Subcutaneous abdominal adipose tissue (tissue), 5 donors: Measurements from ENCODE around the gene SPRN.
"Not testable (repeated sequence)": the region's sequence is repeated elsewhere in the genome, so short reads cannot be mapped to it uniquely, and the experiment has no call there.

Experiments used
- H3K27ac ChIP-seq: one replicate; pipeline ENCODE4 v1.7.0; 2013; ENCODE audit warnings: low read depth, mild to moderate bottlenecking, inconsistent platforms, low read length, moderate library complexity
- H3K27me3 ChIP-seq, 5 donors: one replicate each; pipeline ENCODE4 v1.7.0; 2013; ENCODE audit warnings: low read length in 5 of 5, inconsistent platforms in 1 of 5; ENCODE audit not compliant: control insufficient read depth in 5 of 5, insufficient read depth in 4 of 5
- H3K36me3 ChIP-seq, 5 donors: one replicate each; pipeline ENCODE4 v1.7.0; 2013; ENCODE audit warnings: low read length in 5 of 5; ENCODE audit not compliant: control insufficient read depth in 5 of 5, insufficient read depth in 5 of 5
- H3K4me1 ChIP-seq, 5 donors: one replicate each; pipeline ENCODE4 v1.7.0; 2013; ENCODE audit warnings: low read length in 5 of 5, mild to moderate bottlenecking in 3 of 5, moderate library complexity in 1 of 5; ENCODE audit not compliant: control insufficient read depth in 5 of 5, insufficient read depth in 5 of 5
- H3K4me3 ChIP-seq, 5 donors: one replicate each; pipeline ENCODE4 v1.7.0; 2013; ENCODE audit warnings: low read length in 5 of 5, low read depth in 1 of 5
- H3K9ac ChIP-seq, 5 donors: one replicate each; pipeline ENCODE4 v1.7.0; 2013; ENCODE audit warnings: low read length in 5 of 5, mild to moderate bottlenecking in 4 of 5, moderate library complexity in 3 of 5
- H3K9me3 ChIP-seq, 5 donors: one replicate each; pipeline ENCODE4 v1.7.0; 2013; ENCODE audit warnings: low read length in 5 of 5; ENCODE audit not compliant: control insufficient read depth in 5 of 5
- donor health status: healthy.
- donor health status: healthy.
- donor health status: healthy.
- donor health status: healthy.
- donor health status: healthy.

Gene SPRN, protein sequence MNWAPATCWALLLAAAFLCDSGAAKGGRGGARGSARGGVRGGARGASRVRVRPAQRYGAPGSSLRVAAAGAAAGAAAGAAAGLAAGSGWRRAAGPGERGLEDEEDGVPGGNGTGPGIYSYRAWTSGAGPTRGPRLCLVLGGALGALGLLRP

GRCh38 chr10:133424601-133425000 lies at the start of gene SPRN:
SPRN (minus strand) TSS chr10:133424625; CDS start chr10:133423681, 944 bp downstream.
- not testable (repeated sequence) for H3K4me3 ChIP-seq, H3K27ac ChIP-seq, H3K9me3 ChIP-seq, H3K9ac ChIP-seq
- Histone ChIP-seq H3K27me3 (peaks cover 0 to 12% (median 11%) of the 10 kb centered on the region in 5 donors), H3K36me3 (peaks cover 0 to 19% (median 16%) of the 10 kb centered on the region in 5 donors), H3K4me1 (peaks cover 0 to 10% (median 7%) of the 10 kb centered on the region in 5 donors)

GRCh38 chr10:133474027-133474426 lies 49.6 kb upstream of the SPRN start:
- no peaks in the 10 kb centered on the region for H3K36me3 ChIP-seq
- no peaks in the 10 kb centered on the region for H3K27me3 ChIP-seq
- H3K27ac ChIP-seq = no peak overlapping the region
- H3K4me3 ChIP-seq = no peak overlapping the region
- H3K9ac ChIP-seq = no peak overlapping the region
- H3K4me1 ChIP-seq = no peaks in the 10 kb centered on the region
- H3K9me3 ChIP-seq = no peaks in the 10 kb centered on the region

- Histone ChIP-seq H3K27ac (no peak overlapping the region), H3K4me1 (no peaks in the 10 kb centered on the region)
Measured at GRCh38 chr10:133473270-133473669, 48.8 kb upstream of the SPRN start.

GRCh38 chr10:133471300-133472109 lies 47.1 kb upstream of the SPRN start:
- Histone ChIP-seq H3K4me1 (no peaks in the 10 kb centered on the region), H3K4me3 (no peak overlapping the region), H3K27ac (no peak overlapping the region), H3K9me3 (no peaks in the 10 kb centered on the region), H3K9ac (no peak overlapping the region), H3K27me3 (no peaks in the 10 kb centered on the region), H3K36me3 (peaks cover 0 to 12% (median 5%) of the 10 kb centered on the region in 5 donors)

More at GRCh38 chr10:133473270-133473669, 48.8 kb upstream of the SPRN start:
- H3K36me3 ChIP-seq = no peaks in the 10 kb centered on the region
- no peak overlapping the region for H3K4me3 ChIP-seq
- no peaks in the 10 kb centered on the region for H3K9me3 ChIP-seq
- H3K9ac ChIP-seq = no peak overlapping the region
- H3K27me3 ChIP-seq = no peaks in the 10 kb centered on the region

GRCh38 chr10:133469205-133469604 lies 44.8 kb upstream of the SPRN start:
- H3K9me3 ChIP-seq, H3K9ac ChIP-seq, H3K4me3 ChIP-seq, H3K27ac ChIP-seq, H3K27me3 ChIP-seq, H3K4me1 ChIP-seq: not testable (repeated sequence)
- H3K36me3 ChIP-seq = peaks cover 0 to 14% (median 5%) of the 10 kb centered on the region in 5 donors

DNA sequence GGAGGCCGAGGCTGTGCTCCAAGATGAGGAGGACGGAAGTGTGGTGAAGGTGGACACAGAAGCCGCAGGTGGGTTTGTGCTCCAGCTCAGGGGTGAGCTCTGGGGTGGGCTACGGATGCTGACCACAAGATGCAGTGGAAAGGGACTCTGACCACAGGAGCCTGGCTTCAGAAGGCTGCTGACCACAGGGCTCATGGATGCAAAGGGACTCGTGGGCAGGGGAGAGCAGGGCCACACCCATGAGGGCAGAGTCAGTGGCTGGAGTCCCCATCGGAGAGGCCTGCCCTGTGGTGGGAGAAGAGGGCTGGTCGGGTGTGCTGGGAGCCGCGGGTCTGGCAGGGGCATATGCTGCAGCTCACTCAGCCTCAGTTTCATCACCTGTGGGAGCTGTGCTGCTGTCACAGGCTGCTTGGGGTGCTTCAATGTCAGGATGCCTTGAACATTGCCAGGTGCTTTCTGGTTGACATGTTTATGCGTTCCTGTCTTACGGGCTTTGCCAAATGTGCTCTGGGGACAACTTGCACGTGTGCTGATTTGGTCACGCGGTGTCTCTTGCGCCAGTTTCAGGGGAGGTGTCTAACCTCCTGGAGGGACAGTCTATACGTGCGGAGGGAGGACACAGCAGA lies 43.0 kb upstream of the SPRN start:
- Histone ChIP-seq H3K27me3 (no peaks in the 10 kb centered on the region), H3K9ac (no peak overlapping the region), H3K4me1 (no peaks in the 10 kb centered on the region), H3K27ac (no peak overlapping the region), H3K36me3 (peaks cover 0 to 14% (median 5%) of the 10 kb centered on the region in 5 donors), H3K4me3 (no peak overlapping the region), H3K9me3 (no peaks in the 10 kb centered on the region)

GRCh38 chr10:133466683-133467275 lies 42.4 kb upstream of the SPRN start:
- Histone ChIP-seq H3K9ac (no peak overlapping the region), H3K4me3 (no peak overlapping the region), H3K4me1 (no peaks in the 10 kb centered on the region), H3K27me3 (no peaks in the 10 kb centered on the region), H3K27ac (no peak overlapping the region), H3K36me3 (peaks cover 0 to 14% (median 5%) of the 10 kb centered on the region in 5 donors), H3K9me3 (no peaks in the 10 kb centered on the region)

GRCh38 chr10:133465950-133466474 lies 41.6 kb upstream of the SPRN start:
- H3K9me3 ChIP-seq = no peaks in the 10 kb centered on the region
- H3K27me3 ChIP-seq = no peaks in the 10 kb centered on the region
- H3K9ac ChIP-seq = no peak overlapping the region
- H3K4me1 ChIP-seq = no peaks in the 10 kb centered on the region
- peaks cover 0 to 14% (median 5%) of the 10 kb centered on the region in 5 donors for H3K36me3 ChIP-seq
- no peak overlapping the region for H3K4me3 ChIP-seq
- no peak overlapping the region for H3K27ac ChIP-seq

- H3K27ac ChIP-seq = no peak overlapping the region
- H3K36me3 ChIP-seq = peaks cover 0 to 14% (median 5%) of the 10 kb centered on the region in 5 donors
- H3K4me3 ChIP-seq = no peak overlapping the region
- H3K9ac ChIP-seq = no peak overlapping the region
- H3K9me3 ChIP-seq = no peaks in the 10 kb centered on the region
- H3K4me1 ChIP-seq = no peaks in the 10 kb centered on the region
- no peaks in the 10 kb centered on the region for H3K27me3 ChIP-seq
Measured at GRCh38 chr10:133465191-133465949, 40.9 kb upstream of the SPRN start.
